COR-L47 (cell line): ENCODE results near the gene ALAD.
"Not testable (repeated sequence)": the region's sequence is repeated elsewhere in the genome, so short reads cannot be mapped to it uniquely, and the experiment has no call there.

Experiments
- DNase-seq: peaks from one replicate; lab custom pipeline; 2025; lab: John Stamatoyannopoulos, UW

Gene ALAD

GRCh38 chr9:113398796-113399195 is 2.3 kb downstream of the ALAD start:
- DNase-seq: no peak

GRCh38 chr9:113397203-113397631 is 3.9 kb downstream of the ALAD start:
- no peak for DNase-seq

GRCh38 chr9:113395000-113395861 is 5.9 kb downstream of the ALAD start:
- DNase-seq: no peak

GRCh38 chr9:113393281-113393680 is 7.8 kb downstream of the ALAD start:
- DNase-seq: no peak

GRCh38 chr9:113391917-113392316 is 9.2 kb downstream of the ALAD start:
- no peak for DNase-seq

GRCh38 chr9:113390192-113390960 is 10.7 kb downstream of the ALAD start:
- DNase-seq: no peak

- no peak for DNase-seq
Measured at GRCh38 chr9:113389451-113389850, 11.6 kb downstream of the ALAD start.

GRCh38 chr9:113388833-113389232 is 12.3 kb downstream of the ALAD start:
- no peak for DNase-seq

- no peak for DNase-seq
Measured at GRCh38 chr9:113387560-113388230, 13.4 kb downstream of the ALAD start.

- no peak for DNase-seq
Measured at GRCh38 chr9:113386571-113387393, 14.3 kb downstream of the ALAD start.

- DNase-seq: no peak
Measured at GRCh38 chr9:113381909-113382411, 19.1 kb downstream of the ALAD start.

- not testable (repeated sequence) for DNase-seq
Measured at GRCh38 chr9:113381441-113381840, 19.6 kb downstream of the ALAD start.

GRCh38 chr9:113380869-113381378 is 20.2 kb downstream of the ALAD start:
- DNase-seq: no peak

- not testable (repeated sequence) for DNase-seq
Measured at GRCh38 chr9:113379829-113380210, 21.3 kb downstream of the ALAD start.

- not testable (repeated sequence) for DNase-seq
Measured at GRCh38 chr9:113379094-113379828, 21.8 kb downstream of the ALAD start.

- DNase-seq: peak; percentile 65
Measured at GRCh38 chr9:113376634-113377567, 24.2 kb downstream of the ALAD start, which contains the start of gene HDHD3. TSS of gene HDHD3 (minus strand) at chr9:113376986. CDS start at chr9:113374354, 2,632 bp downstream.

GRCh38 chr9:113375057-113376023 is 25.7 kb downstream of the ALAD start:
- DNase-seq: no peak
